Spleen (tissue), 7 donors: Measurements from ENCODE around the gene CHST15.

Experiments
- POLR2A ChIP-seq, 3 donors: fragments of 450-650 bp; IDR thresholded peaks; one replicate each; pipeline ENCODE4 v1.5.1; 2017; ENCODE audit warnings: antibody characterized with exemption in 3 of 3, mild to moderate bottlenecking in 1 of 3
- POLR2AphosphoS5 ChIP-seq, 3 donors: sonication (generic); formaldehyde crosslinking; IDR thresholded peaks; one replicate each; pipeline ENCODE4 v1.5.1; 2017; ENCODE audit warnings: antibody characterized with exemption in 3 of 3
- TF ChIP-seq, protein P1 (sequence below), 11 experiments: fragments of 200-600 bp in 7 of 11; fragments of 450-650 bp in 4 of 11; sonication (generic) in 4 of 11; IDR thresholded peaks in 8 of 11; conservative IDR thresholded peaks in 3 of 11; 1 replicate in 7 of 11; 2 replicates in 4 of 11; pipeline versions ENCODE4 v1.4.0 to v1.8.0; 2016 to 2021; ENCODE audit warnings: antibody characterized with exemption in 11 of 11, inconsistent platforms in 4 of 11, mild to moderate bottlenecking in 1 of 11
- donor health status: DM: no; HTN: no; CAD: no; lungs with moderate emphysema.
- donor health status: DM: no; HTN: no; CAD: no.
- donor health status: DM: no; HTN: no; CAD: no.

DNA sequence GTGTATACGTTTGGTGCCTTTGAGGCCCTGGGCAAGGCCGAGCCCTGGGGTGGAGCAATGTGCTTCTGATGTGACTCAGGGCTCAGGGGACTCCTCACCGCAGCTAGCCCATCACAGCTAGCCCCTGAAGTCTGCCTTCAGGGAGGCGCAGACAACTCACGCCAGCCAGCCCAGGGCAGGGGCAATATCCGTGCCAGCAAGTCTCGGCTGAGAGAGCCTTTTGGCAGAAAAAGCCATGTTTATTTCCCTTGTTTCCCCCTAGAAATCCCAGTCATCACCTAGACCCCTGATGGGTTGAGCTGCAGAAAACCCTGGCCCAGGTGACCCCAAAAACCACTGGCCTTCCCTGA, 90.4 kb downstream of the CHST15 start:
- TF ChIP-seq, protein P1, sequence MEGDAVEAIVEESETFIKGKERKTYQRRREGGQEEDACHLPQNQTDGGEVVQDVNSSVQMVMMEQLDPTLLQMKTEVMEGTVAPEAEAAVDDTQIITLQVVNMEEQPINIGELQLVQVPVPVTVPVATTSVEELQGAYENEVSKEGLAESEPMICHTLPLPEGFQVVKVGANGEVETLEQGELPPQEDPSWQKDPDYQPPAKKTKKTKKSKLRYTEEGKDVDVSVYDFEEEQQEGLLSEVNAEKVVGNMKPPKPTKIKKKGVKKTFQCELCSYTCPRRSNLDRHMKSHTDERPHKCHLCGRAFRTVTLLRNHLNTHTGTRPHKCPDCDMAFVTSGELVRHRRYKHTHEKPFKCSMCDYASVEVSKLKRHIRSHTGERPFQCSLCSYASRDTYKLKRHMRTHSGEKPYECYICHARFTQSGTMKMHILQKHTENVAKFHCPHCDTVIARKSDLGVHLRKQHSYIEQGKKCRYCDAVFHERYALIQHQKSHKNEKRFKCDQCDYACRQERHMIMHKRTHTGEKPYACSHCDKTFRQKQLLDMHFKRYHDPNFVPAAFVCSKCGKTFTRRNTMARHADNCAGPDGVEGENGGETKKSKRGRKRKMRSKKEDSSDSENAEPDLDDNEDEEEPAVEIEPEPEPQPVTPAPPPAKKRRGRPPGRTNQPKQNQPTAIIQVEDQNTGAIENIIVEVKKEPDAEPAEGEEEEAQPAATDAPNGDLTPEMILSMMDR (IDR thresholded peaks at IDR 0.05 in 8 of 11, conservative IDR thresholded peaks at IDR 0.05 in 3 of 11), result no peak
- TF ChIP-seq POLR2A (IDR thresholded peaks at IDR 0.05), result no peak
- TF ChIP-seq POLR2AphosphoS5 (IDR thresholded peaks at IDR 0.05), result peak in 1 of 3 donors; percentile 48
